Gastroesophageal sphincter (tissue), 3 donors: ENCODE measurements around the gene ZNF836.

Experiments used
- EP300 ChIP-seq: sonication (generic); formaldehyde crosslinking; IDR thresholded peaks from one replicate; pipeline ENCODE4 v1.6.1; 2017; ENCODE audit warnings: antibody characterized with exemption, mild to moderate bottlenecking
- POLR2A ChIP-seq, 2 donors: fragments of 450-650 bp; IDR thresholded peaks; one replicate each; pipeline ENCODE4 v1.6.1; 2017; ENCODE audit warnings: antibody characterized with exemption in 2 of 2, mild to moderate bottlenecking in 2 of 2, moderate library complexity in 1 of 2
- POLR2AphosphoS5 ChIP-seq: sonication (generic); formaldehyde crosslinking; IDR thresholded peaks from one replicate; pipeline ENCODE4 v1.6.1; 2017; ENCODE audit warnings: antibody characterized with exemption
- TF ChIP-seq, protein P1 (sequence below), 4 experiments: fragments of 200-600 bp in 2 of 4; fragments of 450-650 bp in 2 of 4; sonication (generic) in 1 of 4; IDR thresholded peaks; one replicate each; pipeline ENCODE4 v1.5.1; 2017 to 2019; ENCODE audit warnings: antibody characterized with exemption in 4 of 4, mild to moderate bottlenecking in 2 of 4, moderate library complexity in 2 of 4

DNA sequence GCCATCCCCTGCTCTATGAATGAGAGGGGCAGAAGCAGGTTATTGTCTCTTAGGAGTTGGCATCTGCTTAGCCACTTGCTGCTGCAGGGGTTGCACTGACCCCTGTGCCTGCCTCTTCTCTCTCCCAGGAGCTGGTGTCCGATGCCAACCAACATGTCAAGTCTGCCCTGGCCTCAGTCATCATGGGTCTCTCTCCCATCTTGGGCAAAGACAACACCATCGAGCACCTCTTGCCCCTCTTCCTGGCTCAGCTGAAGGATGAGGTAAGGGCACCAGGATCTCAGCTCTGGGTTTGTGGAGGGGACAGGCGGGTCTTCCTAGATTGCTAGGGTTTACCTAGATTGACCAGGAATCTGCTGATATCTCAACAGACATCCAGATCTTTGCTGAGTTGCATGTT, 45.0 kb upstream of the ZNF836 start:
- TF ChIP-seq, protein P1, sequence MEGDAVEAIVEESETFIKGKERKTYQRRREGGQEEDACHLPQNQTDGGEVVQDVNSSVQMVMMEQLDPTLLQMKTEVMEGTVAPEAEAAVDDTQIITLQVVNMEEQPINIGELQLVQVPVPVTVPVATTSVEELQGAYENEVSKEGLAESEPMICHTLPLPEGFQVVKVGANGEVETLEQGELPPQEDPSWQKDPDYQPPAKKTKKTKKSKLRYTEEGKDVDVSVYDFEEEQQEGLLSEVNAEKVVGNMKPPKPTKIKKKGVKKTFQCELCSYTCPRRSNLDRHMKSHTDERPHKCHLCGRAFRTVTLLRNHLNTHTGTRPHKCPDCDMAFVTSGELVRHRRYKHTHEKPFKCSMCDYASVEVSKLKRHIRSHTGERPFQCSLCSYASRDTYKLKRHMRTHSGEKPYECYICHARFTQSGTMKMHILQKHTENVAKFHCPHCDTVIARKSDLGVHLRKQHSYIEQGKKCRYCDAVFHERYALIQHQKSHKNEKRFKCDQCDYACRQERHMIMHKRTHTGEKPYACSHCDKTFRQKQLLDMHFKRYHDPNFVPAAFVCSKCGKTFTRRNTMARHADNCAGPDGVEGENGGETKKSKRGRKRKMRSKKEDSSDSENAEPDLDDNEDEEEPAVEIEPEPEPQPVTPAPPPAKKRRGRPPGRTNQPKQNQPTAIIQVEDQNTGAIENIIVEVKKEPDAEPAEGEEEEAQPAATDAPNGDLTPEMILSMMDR (IDR thresholded peaks at IDR 0.05): no peak
- TF ChIP-seq EP300: no peak
- TF ChIP-seq POLR2AphosphoS5: no peak
- TF ChIP-seq POLR2A (IDR thresholded peaks at IDR 0.05): no peak
